AG09319 (cell line): ENCODE data around the gene CPNE2.

Source experiments
- DNase-seq: peaks from one replicate; pipeline ENCODE4 v3.0.0-alpha.2; 2010; ENCODE audit warnings: low read depth; ENCODE audit errors: extremely low read depth
- CTCF ChIP-seq: IDR thresholded peaks from 2 replicates; pipeline ENCODE4 v1.5.1; 2011; ENCODE audit warnings: low read depth, mild to moderate bottlenecking, inconsistent platforms, low read length, moderate library complexity

The CPNE2 gene

GRCh38 chr16:57175896-57176295 is 83.5 kb downstream of the CPNE2 start:
- DNase-seq: no peak
- TF ChIP-seq CTCF: no peak

- no peak for DNase-seq
- no peak for TF ChIP-seq CTCF
These were observed 85.8 kb downstream of the CPNE2 start for GRCh38 chr16:57178196-57178595.

- no peak for DNase-seq
- no peak for TF ChIP-seq CTCF
These were observed 86.4 kb downstream of the CPNE2 start for GRCh38 chr16:57178793-57179212.

- TF ChIP-seq CTCF: no peak
- no peak for DNase-seq
These were observed 86.9 kb downstream of the CPNE2 start for GRCh38 chr16:57179215-57179828.

- no peak for TF ChIP-seq CTCF
- no peak for DNase-seq
These were observed 91.7 kb downstream of the CPNE2 start for GRCh38 chr16:57184113-57184512.

- no peak for TF ChIP-seq CTCF
- DNase-seq: no peak
These were observed 92.6 kb downstream of the CPNE2 start for GRCh38 chr16:57184887-57185445.

- no peak for DNase-seq
- TF ChIP-seq CTCF: no peak
These were observed 93.1 kb downstream of the CPNE2 start for GRCh38 chr16:57185446-57185944.
